GM21576 (cell line): ENCODE measurements around the gene NUAK1.

Source experiments
- ATAC-seq: cut with Tn5 transposase; IDR thresholded peaks from one replicate; pipeline ENCODE4 v1.9.1; 2021; ENCODE audit warnings: mild to moderate bottlenecking, moderate library complexity; ENCODE audit not compliant: unreplicated experiment

NUAK1 gene

GRCh38 chr12:106084759-106085158 lies 54.0 kb downstream of the NUAK1 start:
- no peak for ATAC-seq

- no peak for ATAC-seq
These were observed 54.6 kb downstream of the NUAK1 start for GRCh38 chr12:106084014-106084671.

GRCh38 chr12:106082216-106083175 lies 56.3 kb downstream of the NUAK1 start:
- no peak for ATAC-seq

- no peak for ATAC-seq
These were observed 57.1 kb downstream of the NUAK1 start for GRCh38 chr12:106081606-106082005.

GRCh38 chr12:106080791-106081170 lies 58.0 kb downstream of the NUAK1 start:
- ATAC-seq: no peak

- ATAC-seq: no peak
These were observed 58.5 kb downstream of the NUAK1 start for GRCh38 chr12:106080041-106080790.

GRCh38 chr12:106079148-106079738 lies 59.5 kb downstream of the NUAK1 start:
- ATAC-seq: no peak

GRCh38 chr12:106078358-106079010 lies 60.3 kb downstream of the NUAK1 start:
- ATAC-seq: no peak

- no peak for ATAC-seq
These were observed 63.9 kb downstream of the NUAK1 start for GRCh38 chr12:106074706-106075392.

- no peak for ATAC-seq
These were observed 64.4 kb downstream of the NUAK1 start for GRCh38 chr12:106074361-106074705.

GRCh38 chr12:106073179-106073578 lies 65.6 kb downstream of the NUAK1 start:
- no peak for ATAC-seq

GRCh38 chr12:106072751-106073150 lies 66.0 kb downstream of the NUAK1 start:
- ATAC-seq: no peak

GRCh38 chr12:106071686-106072085 lies 67.1 kb downstream of the NUAK1 start:
- ATAC-seq: no peak

- ATAC-seq: no peak
These were observed 68.1 kb downstream of the NUAK1 start for GRCh38 chr12:106070611-106071010.

GRCh38 chr12:106070147-106070546 lies 68.6 kb downstream of the NUAK1 start:
- ATAC-seq: no peak

- ATAC-seq: no peak
These were observed 70.5 kb downstream of the NUAK1 start for GRCh38 chr12:106068296-106068695.

GRCh38 chr12:106067606-106068205 lies 71.0 kb downstream of the NUAK1 start:
- ATAC-seq: no peak

- no peak for ATAC-seq
These were observed 71.9 kb downstream of the NUAK1 start for GRCh38 chr12:106066726-106067325.

GRCh38 chr12:106066051-106066705 lies 72.6 kb downstream of the NUAK1 start:
- no peak for ATAC-seq
